H9 (cell line): ENCODE measurements around the gene NDOR1. TPM values are rescaled to one million over a fixed set of nuclear protein-coding genes. Genes with fewer than 3 reads are reported as not detected.

Experiments
- DNase-seq: peaks from one replicate; pipeline ENCODE4 v3.0.0-alpha.2; 2017
- H2AFZ ChIP-seq: one replicate; pipeline ENCODE4 v1.6.1; 2013; ENCODE audit warnings: mild to moderate bottlenecking, low read length, control low read depth, moderate library complexity
- H2AK5ac ChIP-seq: 2 replicates; pipeline ENCODE4 v1.6.1; 2013; ENCODE audit warnings: low read length, control low read depth, mixed read lengths; ENCODE audit not compliant: insufficient read length
- H2BK120ac ChIP-seq: one replicate; pipeline ENCODE4 v1.6.1; 2013; ENCODE audit warnings: low read depth, mild to moderate bottlenecking, low read length, control low read depth, inconsistent platforms; ENCODE audit not compliant: poor library complexity, severe bottlenecking
- H2BK12ac ChIP-seq: 2 replicates; pipeline ENCODE4 v1.6.1; 2013; ENCODE audit warnings: low read length, control low read depth, mixed read lengths, low read depth; ENCODE audit not compliant: insufficient read length
- H2BK15ac ChIP-seq: 2 replicates; pipeline ENCODE4 v1.6.1; 2013; ENCODE audit warnings: low read depth, low read length, control low read depth
- H2BK20ac ChIP-seq: one replicate; pipeline ENCODE4 v1.6.1; 2013; ENCODE audit warnings: low read depth, mild to moderate bottlenecking, low read length, control low read depth, inconsistent platforms; ENCODE audit not compliant: poor library complexity, severe bottlenecking
- H2BK5ac ChIP-seq: 2 replicates; pipeline ENCODE4 v1.6.1; 2013; ENCODE audit warnings: low read length, control low read depth, mixed read lengths; ENCODE audit not compliant: insufficient read length
- H3K14ac ChIP-seq: 2 replicates; pipeline ENCODE4 v1.6.1; 2013; ENCODE audit warnings: low read length, control low read depth; ENCODE audit not compliant: insufficient read depth
- H3K18ac ChIP-seq: 2 replicates; pipeline ENCODE4 v1.6.1; 2013; ENCODE audit warnings: low read depth, mild to moderate bottlenecking, mixed read lengths, low read length, control low read depth; ENCODE audit not compliant: insufficient read length
- H3K23ac ChIP-seq: 2 replicates; pipeline ENCODE4 v1.6.1; 2013; ENCODE audit warnings: low read length, control low read depth, mixed read lengths, low read depth; ENCODE audit not compliant: insufficient read length
- H3K23me2 ChIP-seq: 2 replicates; pipeline ENCODE4 v1.6.1; 2013; ENCODE audit warnings: low read depth, mild to moderate bottlenecking, mixed read lengths, low read length, control low read depth; ENCODE audit not compliant: insufficient read length, poor library complexity, severe bottlenecking
- H3K27ac ChIP-seq: 2 replicates; pipeline ENCODE4 v1.5.1; 2013; ENCODE audit warnings: low read length, control low read depth, mixed read lengths, low read depth; ENCODE audit not compliant: insufficient read length
- H3K27me3 ChIP-seq: 2 replicates; pipeline ENCODE4 v1.6.1; 2013; ENCODE audit warnings: low read length, control low read depth, inconsistent platforms; ENCODE audit not compliant: insufficient read depth
- H3K4ac ChIP-seq: 2 replicates; pipeline ENCODE4 v1.6.1; 2013; ENCODE audit warnings: low read depth, mild to moderate bottlenecking, control low read depth, inconsistent platforms, low read length, moderate library complexity
- H3K4me1 ChIP-seq: 2 replicates; pipeline ENCODE4 v1.6.1; 2013; ENCODE audit warnings: low read length, control low read depth, inconsistent platforms; ENCODE audit not compliant: insufficient read depth
- H3K4me2 ChIP-seq: 2 replicates; pipeline ENCODE4 v1.6.1; 2013; ENCODE audit warnings: low read length, control low read depth, mixed read lengths; ENCODE audit not compliant: insufficient read length, insufficient read depth
- H3K56ac ChIP-seq: 2 replicates; pipeline ENCODE4 v1.6.1; 2013; ENCODE audit warnings: low read depth, mild to moderate bottlenecking, mixed read lengths, low read length, control low read depth; ENCODE audit not compliant: insufficient read length
- H3K79me1 ChIP-seq: 2 replicates; pipeline ENCODE4 v1.6.1; 2013; ENCODE audit warnings: low read depth, mild to moderate bottlenecking, moderate library complexity, low read length, control low read depth, inconsistent platforms; ENCODE audit not compliant: insufficient read depth, poor library complexity, severe bottlenecking
- H3K79me2 ChIP-seq: 2 replicates; pipeline ENCODE4 v1.6.1; 2013; ENCODE audit warnings: low read length, control low read depth, inconsistent platforms; ENCODE audit not compliant: insufficient read depth
- H3K9ac ChIP-seq: 2 replicates; pipeline ENCODE4 v1.6.1; 2013; ENCODE audit warnings: low read length, control low read depth, mixed read lengths; ENCODE audit not compliant: insufficient read length; ENCODE audit errors: extremely low read depth
- H3K9me3 ChIP-seq: one replicate; pipeline ENCODE4 v1.6.1; 2013; ENCODE audit warnings: low read depth, low read length, inconsistent platforms; ENCODE audit not compliant: control insufficient read depth
- H3T11ph ChIP-seq: one replicate; pipeline ENCODE4 v1.6.1; 2013; ENCODE audit warnings: mild to moderate bottlenecking, low read length, control low read depth, inconsistent platforms
- H4K20me1 ChIP-seq: one replicate; pipeline ENCODE4 v1.6.1; 2013; ENCODE audit not compliant: control insufficient read depth, insufficient read length, insufficient read depth
- H4K5ac ChIP-seq: 2 replicates; pipeline ENCODE4 v1.6.1; 2013; ENCODE audit warnings: low read depth, mild to moderate bottlenecking, mixed read lengths, low read length, control low read depth; ENCODE audit not compliant: insufficient read length
- H4K8ac ChIP-seq: replicated peaks from 2 replicates; pipeline ENCODE4 v1.6.1; 2013; ENCODE audit warnings: low read length, control low read depth, mixed read lengths, low read depth; ENCODE audit not compliant: insufficient read length
- H4K91ac ChIP-seq: 2 replicates; pipeline ENCODE4 v1.6.1; 2013; ENCODE audit warnings: low read depth, mild to moderate bottlenecking, moderate library complexity, mixed read lengths, low read length, control low read depth; ENCODE audit not compliant: insufficient read length
- H3K27ac Mint-ChIP-seq, 3 experiments: 2 replicates in 2 of 3; 3 replicates in 1 of 3; pipeline ENCODE4 v1.8.0; 2020 to 2021; ENCODE audit warnings: mixed read lengths in 3 of 3, mild to moderate bottlenecking in 1 of 3, moderate library complexity in 1 of 3
- H3K27me3 Mint-ChIP-seq: 2 replicates; pipeline ENCODE4 v1.8.0; 2021; ENCODE audit warnings: low read depth, mild to moderate bottlenecking, moderate library complexity, mixed read lengths
- H3K36me3 Mint-ChIP-seq, 3 experiments: 2 replicates in 2 of 3; 3 replicates in 1 of 3; pipeline ENCODE4 v1.8.0; 2020 to 2021; ENCODE audit warnings: low read depth in 3 of 3, mixed read lengths in 3 of 3; ENCODE audit not compliant: insufficient read depth in 1 of 3
- H3K4me1 Mint-ChIP-seq, 2 experiments: 2 replicates each; pipeline ENCODE4 v1.8.0; 2020; ENCODE audit warnings: mixed read lengths in 2 of 2
- H3K4me3 Mint-ChIP-seq, 2 experiments: 2 replicates in 1 of 2; 3 replicates in 1 of 2; pipeline ENCODE4 v1.8.0; 2020 to 2021; ENCODE audit warnings: mild to moderate bottlenecking in 2 of 2, mixed read lengths in 2 of 2, moderate library complexity in 1 of 2
- H3K9me3 Mint-ChIP-seq, 2 experiments: 2 replicates in 1 of 2; 3 replicates in 1 of 2; pipeline ENCODE4 v1.8.0; 2020; ENCODE audit warnings: mild to moderate bottlenecking in 2 of 2, mixed read lengths in 2 of 2, moderate library complexity in 1 of 2
- WGBS: extraction: QIAGEN DNeasy Blood & Tissue Kit; methylation state at CpG from one replicate; pipeline ENCODE4 v1.1.7; 2013; ENCODE audit warnings: missing lambda C conversion rate, low lambda C conversion rate, mixed read lengths; ENCODE audit not compliant: insufficient read length; ENCODE audit errors: extremely low coverage; 5-methylcytosine and 5-hydroxymethylcytosine counted together
- total RNA-seq: library from RNA; stranded (reverse); gene quantifications from 2 replicates; pipeline ENCODE4 v1.2.1, GENCODE V29; 2021
- TF ChIP-seq, protein P1 (sequence below): fragments of 200-600 bp; sonication (generic); conservative IDR thresholded peaks from 3 replicates; pipeline ENCODE4 v1.8.0; 2021; ENCODE audit warnings: antibody characterized with exemption, mild to moderate bottlenecking

The NDOR1 gene
- total RNA-seq, 1 experiment from 2014 or later, result 44.1 TPM

DNA sequence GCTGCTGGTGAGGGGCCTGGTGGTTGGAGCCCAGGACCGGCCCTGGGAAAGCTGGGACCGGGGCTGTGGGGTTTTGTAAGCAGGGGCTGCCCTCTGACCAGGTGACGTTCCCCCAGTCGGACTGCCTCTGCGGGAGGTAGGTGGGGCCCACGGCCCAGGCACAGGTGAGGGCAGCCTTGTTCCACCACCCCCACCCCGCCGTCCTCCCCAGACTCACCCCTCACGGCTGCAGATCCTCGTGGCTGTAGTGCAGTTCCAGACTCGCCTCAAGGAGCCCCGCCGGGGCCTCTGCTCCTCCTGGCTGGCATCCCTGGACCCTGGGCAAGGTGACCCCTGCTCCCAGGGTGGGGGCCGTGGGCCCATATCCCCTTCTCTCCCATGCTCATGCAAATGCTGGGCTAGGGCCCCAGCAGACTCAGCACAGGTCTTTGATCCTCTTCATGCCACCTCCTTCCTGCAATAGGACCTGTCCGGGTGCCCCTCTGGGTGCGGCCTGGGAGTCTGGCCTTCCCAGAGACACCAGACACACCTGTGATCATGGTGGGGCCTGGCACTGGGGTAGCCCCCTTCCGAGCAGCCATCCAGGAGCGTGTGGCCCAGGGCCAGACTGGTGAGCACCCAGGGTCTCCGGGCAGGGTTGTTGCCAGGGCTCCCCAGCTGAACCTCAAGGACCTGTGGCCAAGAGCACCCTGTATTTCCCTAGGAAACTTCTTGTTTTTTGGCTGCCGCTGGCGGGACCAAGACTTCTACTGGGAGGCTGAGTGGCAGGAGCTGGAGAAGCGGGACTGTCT, 9.9 kb downstream of the NDOR1 start:
- H4K8ac ChIP-seq, result no peak overlapping the region
- WGBS, result no CpG with 5 or more reads among the region's 22 CpGs
- H2BK12ac ChIP-seq, result no peak overlapping the region
- H3K4me1 ChIP-seq, result no peaks in the 10 kb centered on the region; the same call in 1 of the 2 replicates
- no peaks in the 10 kb centered on the region for H3K23me2 ChIP-seq
- H3K9me3 ChIP-seq, result no peaks in the 10 kb centered on the region
- no peak overlapping the region for H3K27ac Mint-ChIP-seq
- no peak overlapping the region for H2AK5ac ChIP-seq
- no peak overlapping the region for H2BK15ac ChIP-seq
- no peaks in the 10 kb centered on the region for H3K9me3 Mint-ChIP-seq
- no peak overlapping the region for H3K27ac ChIP-seq
- H3K23ac ChIP-seq, result no peak overlapping the region
- no peaks in the 10 kb centered on the region for H3K79me2 ChIP-seq
- no peaks in the 10 kb centered on the region for H3K79me1 ChIP-seq
- no peak overlapping the region for H4K91ac ChIP-seq
- H4K20me1 ChIP-seq, result no peaks in the 10 kb centered on the region
- H3K14ac ChIP-seq, result no peak overlapping the region
- no peak overlapping the region for H3K4ac ChIP-seq
- no peak overlapping the region for H3K9ac ChIP-seq
- H3K4me3 Mint-ChIP-seq, result no peak overlapping the region
- no peak overlapping the region for H2BK120ac ChIP-seq
- DNase-seq, result no peak
- no peaks in the 10 kb centered on the region for H3K27me3 Mint-ChIP-seq
- no peak overlapping the region for H3K18ac ChIP-seq
- H3K27me3 ChIP-seq, result no peaks in the 10 kb centered on the region
- H4K5ac ChIP-seq, result no peak overlapping the region
- peaks cover 4 to 5% of the 10 kb centered on the region in 2 experiments for H3K4me1 Mint-ChIP-seq
- H3K56ac ChIP-seq, result no peak overlapping the region
- H3T11ph ChIP-seq, result no peak overlapping the region
- H2BK5ac ChIP-seq, result no peak overlapping the region
- H2AFZ ChIP-seq, result no peak overlapping the region
- H2BK20ac ChIP-seq, result no peak overlapping the region
- TF ChIP-seq, protein P1, sequence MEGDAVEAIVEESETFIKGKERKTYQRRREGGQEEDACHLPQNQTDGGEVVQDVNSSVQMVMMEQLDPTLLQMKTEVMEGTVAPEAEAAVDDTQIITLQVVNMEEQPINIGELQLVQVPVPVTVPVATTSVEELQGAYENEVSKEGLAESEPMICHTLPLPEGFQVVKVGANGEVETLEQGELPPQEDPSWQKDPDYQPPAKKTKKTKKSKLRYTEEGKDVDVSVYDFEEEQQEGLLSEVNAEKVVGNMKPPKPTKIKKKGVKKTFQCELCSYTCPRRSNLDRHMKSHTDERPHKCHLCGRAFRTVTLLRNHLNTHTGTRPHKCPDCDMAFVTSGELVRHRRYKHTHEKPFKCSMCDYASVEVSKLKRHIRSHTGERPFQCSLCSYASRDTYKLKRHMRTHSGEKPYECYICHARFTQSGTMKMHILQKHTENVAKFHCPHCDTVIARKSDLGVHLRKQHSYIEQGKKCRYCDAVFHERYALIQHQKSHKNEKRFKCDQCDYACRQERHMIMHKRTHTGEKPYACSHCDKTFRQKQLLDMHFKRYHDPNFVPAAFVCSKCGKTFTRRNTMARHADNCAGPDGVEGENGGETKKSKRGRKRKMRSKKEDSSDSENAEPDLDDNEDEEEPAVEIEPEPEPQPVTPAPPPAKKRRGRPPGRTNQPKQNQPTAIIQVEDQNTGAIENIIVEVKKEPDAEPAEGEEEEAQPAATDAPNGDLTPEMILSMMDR, result no peak
- peaks cover 3 to 23% (median 10%) of the 10 kb centered on the region in 3 experiments; a peak in 5 of 7 replicates for H3K36me3 Mint-ChIP-seq
- no peak overlapping the region for H3K4me2 ChIP-seq
